Keratinocyte (primary cell): Measurements from ENCODE around the gene BGN. TPM values are rescaled to one million over a fixed set of nuclear protein-coding genes. Genes with fewer than 3 reads are reported as not detected.

ENCODE experiments used
- DNase-seq: peaks from one replicate; pipeline ENCODE4 v3.0.0-alpha.2; 2011; ENCODE audit warnings: low read depth, missing footprints, low spot score
- FAIRE-seq: peaks from 2 replicates; lab custom pipeline; 2011; peaks lifted over from hg19 to GRCh38; lab: Jason Lieb, UNC
- H2AFZ ChIP-seq: 2 replicates; pipeline ENCODE4 v1.6.0; 2012; ENCODE audit warnings: low read length, control low read depth, inconsistent platforms; ENCODE audit not compliant: control insufficient read depth
- H3K27ac ChIP-seq: 2 replicates; pipeline ENCODE4 v1.5.1; 2011; ENCODE audit warnings: low read length; ENCODE audit not compliant: control insufficient read depth, insufficient read depth
- H3K27me3 ChIP-seq: 3 replicates; pipeline ENCODE4 v1.6.0; 2011; ENCODE audit warnings: low read length; ENCODE audit not compliant: control insufficient read depth, insufficient read depth; ENCODE audit errors: extremely low read depth
- H3K36me3 ChIP-seq, 2 experiments: 2 replicates in 1 of 2; 3 replicates in 1 of 2; pipeline ENCODE4 v1.5.1; 2011; ENCODE audit warnings: low read length in 2 of 2, mild to moderate bottlenecking in 1 of 2; ENCODE audit not compliant: control insufficient read depth in 2 of 2, insufficient read depth in 2 of 2; ENCODE audit errors: extremely low read depth in 1 of 2
- H3K4me1 ChIP-seq: 3 replicates; pipeline ENCODE4 v1.5.1; 2011; ENCODE audit warnings: low read length; ENCODE audit not compliant: control insufficient read depth, insufficient read depth; ENCODE audit errors: extremely low read depth
- H3K4me2 ChIP-seq: 3 replicates; pipeline ENCODE4 v1.6.0; 2011; ENCODE audit warnings: low read depth, low read length; ENCODE audit not compliant: control insufficient read depth, insufficient read depth; ENCODE audit errors: extremely low read depth
- H3K4me3 ChIP-seq, 3 experiments: fragments of 200-600 bp in 1 of 3; sonication (generic) in 1 of 3; 2 replicates in 2 of 3; 3 replicates in 1 of 3; pipeline ENCODE4 v1.5.1; 2011 to 2016; ENCODE audit warnings: low read length in 3 of 3, mild to moderate bottlenecking in 3 of 3, control low read depth in 2 of 3, inconsistent platforms in 1 of 3, low read depth in 1 of 3, mixed read lengths in 1 of 3, mixed run types in 1 of 3, moderate library complexity in 1 of 3; ENCODE audit not compliant: control insufficient read depth in 2 of 3, insufficient read depth in 2 of 3; ENCODE audit errors: extremely low read depth in 1 of 3
- H3K79me2 ChIP-seq: 2 replicates; pipeline ENCODE4 v1.6.0; 2012; ENCODE audit warnings: low read length; ENCODE audit not compliant: control insufficient read depth, insufficient read depth
- H3K9ac ChIP-seq: 3 replicates; pipeline ENCODE4 v1.6.0; 2011; ENCODE audit warnings: low read length; ENCODE audit not compliant: control insufficient read depth, insufficient read depth; ENCODE audit errors: extremely low read depth
- H3K9me1 ChIP-seq: 3 replicates; pipeline ENCODE4 v1.6.0; 2011; ENCODE audit warnings: low read length; ENCODE audit not compliant: control insufficient read depth, insufficient read depth; ENCODE audit errors: extremely low read depth
- H3K9me3 ChIP-seq: 2 replicates; pipeline ENCODE4 v1.5.1; 2012; ENCODE audit warnings: low read depth, low read length; ENCODE audit not compliant: control insufficient read depth
- H4K20me1 ChIP-seq: 3 replicates; pipeline ENCODE4 v1.6.0; 2011; ENCODE audit warnings: low read length; ENCODE audit not compliant: control insufficient read depth, insufficient read depth; ENCODE audit errors: extremely low read depth
- EZH2 ChIP-seq: IDR thresholded peaks from one replicate; pipeline ENCODE4 v1.6.1; 2012; ENCODE audit warnings: inconsistent platforms, mild to moderate bottlenecking, low read length, moderate library complexity
- dilution Hi-C: fragments of 300-500 bp; cut with MboI; formaldehyde crosslinking; loops from one replicate; pipeline ENCODE4 v1.7.0; 2020; ENCODE audit warnings: low sequenced_read_pairs; ENCODE audit not compliant: extremely low pct_ligation_motif_present
- polyA plus RNA-seq, 5 experiments: library from polyadenylated mRNA; depleted of rRNA in 3 of 5; stranded (reverse) in 3 of 5; stranded (forward) in 1 of 5; unstranded in 1 of 5; fragments of >200 nt; gene quantifications; 1 replicate in 1 of 5; 2 replicates in 3 of 5; 3 replicates in 1 of 5; pipeline versions ENCODE4 v1.2.1 to v1.2.3, GENCODE V29; 2011 to 2012; ENCODE audit warnings: missing spikeins in 2 of 5, low read depth in 1 of 5, low replicate concordance in 1 of 5
- TF ChIP-seq, protein P1 (sequence below), 3 experiments: IDR thresholded peaks in 1 of 3; conservative IDR thresholded peaks in 1 of 3; optimal IDR thresholded peaks in 1 of 3; 2 replicates in 2 of 3; 3 replicates in 1 of 3; pipeline versions ENCODE3 to v1.5.1; 2011; ENCODE audit warnings: low read length in 3 of 3, mild to moderate bottlenecking in 3 of 3, moderate library complexity in 2 of 3, control low read depth in 1 of 3, inconsistent platforms in 1 of 3; ENCODE audit not compliant: insufficient read depth in 2 of 3; ENCODE audit errors: extremely low read depth in 1 of 3

BGN gene
- polyA plus RNA-seq, 1 donor (not counting 4 experiments of a cell fraction or from before 2014, with no cell fraction given), result 0.07 TPM

DNA sequence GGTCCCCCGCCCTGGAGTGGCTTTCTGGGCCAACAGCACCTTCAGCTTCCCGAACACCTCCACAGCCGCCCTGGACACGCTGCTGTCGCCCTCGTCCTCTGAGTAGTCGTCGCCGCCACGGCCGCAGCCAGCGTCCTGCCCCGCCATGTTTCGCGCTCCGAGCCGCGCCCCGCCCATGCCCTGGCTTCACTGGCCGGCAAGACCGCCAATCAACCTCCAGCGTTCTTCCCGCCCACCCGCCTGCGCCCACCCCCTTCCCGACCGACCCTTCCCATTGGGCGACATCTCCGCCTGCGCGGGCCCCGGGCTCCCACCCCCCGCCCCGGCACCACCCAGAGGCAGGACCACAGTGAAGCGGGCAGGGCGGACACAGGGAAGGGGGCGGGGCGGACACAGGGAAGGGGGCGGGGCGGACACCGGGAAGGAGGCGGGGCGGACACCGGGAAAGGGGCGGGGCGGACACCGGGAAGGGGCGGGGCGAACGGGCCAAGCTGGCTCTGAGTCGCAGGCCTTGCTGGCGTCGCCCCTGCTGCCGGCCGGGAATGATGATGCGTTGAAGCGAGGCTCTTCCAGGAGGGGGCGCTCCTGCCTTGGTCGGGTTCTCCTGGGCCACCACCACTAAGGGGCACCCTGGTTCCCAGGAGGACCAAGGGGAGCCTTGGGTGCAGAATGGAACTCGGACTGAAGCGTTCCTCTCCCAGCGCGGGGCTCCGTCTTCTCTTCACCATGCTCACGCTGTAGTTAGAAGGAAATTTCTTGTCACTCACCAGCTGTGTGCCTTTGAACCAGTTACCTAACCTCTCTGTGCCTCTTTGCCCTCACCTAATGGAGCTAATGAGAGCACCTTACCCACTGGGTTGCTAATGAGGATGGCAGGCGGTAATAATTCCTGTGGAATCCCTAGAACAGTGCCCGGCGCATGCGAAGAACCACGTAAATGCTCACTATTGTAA lies 24.1 kb upstream of the BGN start, which contains the start of gene HAUS7:
Gene HAUS7 (minus strand): TSS at position 166 of the 953 bp plus-strand sequence. CDS start 19 bp downstream, at position 147.
- no peak for TF ChIP-seq EZH2
- TF ChIP-seq, protein P1, sequence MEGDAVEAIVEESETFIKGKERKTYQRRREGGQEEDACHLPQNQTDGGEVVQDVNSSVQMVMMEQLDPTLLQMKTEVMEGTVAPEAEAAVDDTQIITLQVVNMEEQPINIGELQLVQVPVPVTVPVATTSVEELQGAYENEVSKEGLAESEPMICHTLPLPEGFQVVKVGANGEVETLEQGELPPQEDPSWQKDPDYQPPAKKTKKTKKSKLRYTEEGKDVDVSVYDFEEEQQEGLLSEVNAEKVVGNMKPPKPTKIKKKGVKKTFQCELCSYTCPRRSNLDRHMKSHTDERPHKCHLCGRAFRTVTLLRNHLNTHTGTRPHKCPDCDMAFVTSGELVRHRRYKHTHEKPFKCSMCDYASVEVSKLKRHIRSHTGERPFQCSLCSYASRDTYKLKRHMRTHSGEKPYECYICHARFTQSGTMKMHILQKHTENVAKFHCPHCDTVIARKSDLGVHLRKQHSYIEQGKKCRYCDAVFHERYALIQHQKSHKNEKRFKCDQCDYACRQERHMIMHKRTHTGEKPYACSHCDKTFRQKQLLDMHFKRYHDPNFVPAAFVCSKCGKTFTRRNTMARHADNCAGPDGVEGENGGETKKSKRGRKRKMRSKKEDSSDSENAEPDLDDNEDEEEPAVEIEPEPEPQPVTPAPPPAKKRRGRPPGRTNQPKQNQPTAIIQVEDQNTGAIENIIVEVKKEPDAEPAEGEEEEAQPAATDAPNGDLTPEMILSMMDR (optimal IDR thresholded peaks at IDR 0.05 in 1 of 3, IDR thresholded peaks at IDR 0.05 in 1 of 3, conservative IDR thresholded peaks at IDR 0.05 in 1 of 3; ENCODE audit: extremely low read depth in 1 of 3, insufficient read depth in 2 of 3, low read length in 3 of 3), result peak in 2 of 3 experiments; percentile 56 to 80
- peak; percentile 45 for DNase-seq
- Histone ChIP-seq H2AFZ (peak within 1 kb of the TSS; percentile 65), H3K79me2 (peaks cover 4% of the 10 kb centered on the region), H3K9me3 (no peaks in the 10 kb centered on the region), H3K4me3 (peak within 1 kb of the TSS; percentile 51 to 78 (median 70)), H3K4me1 (peaks cover 3% of the 10 kb centered on the region), H3K27ac (peak within 1 kb of the TSS; percentile 20), H3K4me2 (peak within 1 kb of the TSS; percentile 78), H3K9me1 (no peaks in the 10 kb centered on the region), H3K36me3 (no peaks in the 10 kb centered on the region), H3K27me3 (no peaks in the 10 kb centered on the region), H4K20me1 (no peaks in the 10 kb centered on the region), H3K9ac (peak within 1 kb of the TSS; percentile 67)
- dilution Hi-C loops, result no loop called here
- no peak for FAIRE-seq

DNA sequence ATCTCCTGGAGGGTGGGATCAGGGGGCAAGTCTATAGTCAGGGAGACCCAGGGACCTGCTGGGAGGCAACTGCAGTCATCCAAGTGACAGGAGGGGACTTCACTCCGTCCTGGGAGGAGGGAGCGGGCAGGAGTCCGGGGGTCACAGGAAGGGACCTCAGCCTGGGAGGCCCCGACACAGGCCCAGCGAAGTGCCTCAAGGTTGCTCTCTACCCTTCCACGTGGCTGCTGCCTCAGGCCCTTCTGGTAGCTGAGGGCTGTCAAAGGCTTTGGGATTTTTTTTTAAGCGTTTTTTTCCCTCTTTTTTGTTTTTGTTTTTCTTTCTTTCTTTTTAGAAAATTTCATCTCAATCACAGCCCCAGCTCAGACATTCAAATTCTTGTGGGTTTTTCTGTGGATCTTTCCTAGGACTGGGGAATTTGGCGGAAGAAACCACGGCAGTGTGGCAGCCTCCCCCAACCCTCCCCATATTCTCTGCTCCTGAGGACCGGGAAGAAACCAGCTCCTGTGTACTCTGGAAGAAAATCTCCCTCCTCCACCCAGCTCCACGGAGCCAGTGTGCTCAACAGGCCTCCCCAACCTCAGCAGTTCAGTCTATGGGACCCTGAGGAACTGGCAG lies 23.0 kb upstream of the BGN start:
- no peak overlapping the region for H3K4me2 ChIP-seq
- H3K79me2 ChIP-seq, result peaks cover 4% of the 10 kb centered on the region
- dilution Hi-C loops, result no loop called here
- H3K9ac ChIP-seq, result no peak overlapping the region
- no peak overlapping the region for H2AFZ ChIP-seq
- H3K4me3 ChIP-seq, result no peak overlapping the region
- no peaks in the 10 kb centered on the region for H3K9me3 ChIP-seq
- no peaks in the 10 kb centered on the region for H3K36me3 ChIP-seq
- no peaks in the 10 kb centered on the region for H3K27me3 ChIP-seq
- DNase-seq, result no peak
- no peaks in the 10 kb centered on the region for H3K9me1 ChIP-seq
- peaks cover 3% of the 10 kb centered on the region for H3K4me1 ChIP-seq
- H3K27ac ChIP-seq, result no peak overlapping the region
- no peaks in the 10 kb centered on the region for H4K20me1 ChIP-seq
- no peak for TF ChIP-seq EZH2
- TF ChIP-seq, protein P1 (optimal IDR thresholded peaks at IDR 0.05 in 1 of 3, IDR thresholded peaks at IDR 0.05 in 1 of 3, conservative IDR thresholded peaks at IDR 0.05 in 1 of 3; ENCODE audit: extremely low read depth in 1 of 3, insufficient read depth in 2 of 3, low read length in 3 of 3), result no peak
- no peak for FAIRE-seq
